ENCODE results near the gene EPHB1.

Gene EPHB1

GRCh38 chr3:134852132-134852531, 57.1 kb downstream of the EPHB1 start:
- DNase-seq: no peak

DNA sequence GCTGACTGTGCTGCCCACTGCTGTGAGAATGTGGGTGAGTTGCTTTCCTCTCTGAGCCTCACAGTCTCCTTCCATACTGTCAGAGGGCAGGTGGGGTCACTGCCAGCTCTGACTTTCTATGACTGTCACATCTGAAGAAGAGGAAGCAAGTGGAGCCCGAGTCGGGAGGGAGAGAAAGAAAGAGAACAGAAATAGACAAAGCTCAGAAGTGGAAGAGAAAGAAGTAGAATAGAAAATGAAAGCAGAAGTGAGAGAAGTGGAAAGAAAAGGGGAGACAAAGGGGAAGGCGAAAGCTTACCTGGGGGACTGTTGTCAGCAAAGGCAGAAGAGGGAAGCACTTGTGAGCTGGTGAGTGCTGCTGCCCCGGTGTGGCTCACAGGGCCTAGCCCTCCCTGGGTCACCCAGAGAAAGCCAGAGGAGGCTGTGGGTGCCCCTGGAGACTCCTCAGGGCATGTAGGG, 57.9 kb downstream of the EPHB1 start:
- no peak for DNase-seq

- no peak for DNase-seq
These were observed 59.2 kb downstream of the EPHB1 start for GRCh38 chr3:134854254-134854653.

- no peak for DNase-seq
These were observed 62.3 kb downstream of the EPHB1 start for GRCh38 chr3:134857356-134857755.

GRCh38 chr3:134857776-134858362, 62.8 kb downstream of the EPHB1 start:
- no peak for DNase-seq

DNA sequence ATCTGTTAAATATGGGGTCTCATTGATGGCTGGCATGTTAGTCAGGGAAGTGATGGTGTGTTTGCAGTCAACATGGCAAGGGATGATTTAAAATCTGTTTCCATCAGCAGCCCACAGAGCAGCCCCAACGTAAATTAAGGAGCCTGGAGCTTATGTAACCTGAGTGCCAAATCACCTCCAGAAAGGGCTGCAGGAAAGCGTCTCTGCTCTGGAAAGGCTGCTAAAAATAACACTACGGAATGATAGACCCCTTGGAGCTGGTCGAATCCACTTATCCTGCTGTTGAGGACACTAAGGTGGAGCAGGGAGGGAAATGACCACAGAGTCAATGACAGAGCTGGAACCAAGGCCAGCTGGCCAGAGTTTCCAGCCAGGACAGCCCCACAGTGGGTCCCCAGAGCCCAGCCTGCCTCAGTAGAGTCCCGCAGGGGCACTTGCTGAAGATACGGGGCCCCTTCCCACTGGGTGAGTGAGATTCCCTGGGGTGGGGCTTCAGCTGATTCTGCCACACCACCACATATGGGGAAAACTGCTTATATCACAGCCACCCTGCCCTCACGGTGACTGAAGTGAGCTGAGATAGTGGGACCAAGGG, 63.5 kb downstream of the EPHB1 start:
- DNase-seq: no peak

DNA sequence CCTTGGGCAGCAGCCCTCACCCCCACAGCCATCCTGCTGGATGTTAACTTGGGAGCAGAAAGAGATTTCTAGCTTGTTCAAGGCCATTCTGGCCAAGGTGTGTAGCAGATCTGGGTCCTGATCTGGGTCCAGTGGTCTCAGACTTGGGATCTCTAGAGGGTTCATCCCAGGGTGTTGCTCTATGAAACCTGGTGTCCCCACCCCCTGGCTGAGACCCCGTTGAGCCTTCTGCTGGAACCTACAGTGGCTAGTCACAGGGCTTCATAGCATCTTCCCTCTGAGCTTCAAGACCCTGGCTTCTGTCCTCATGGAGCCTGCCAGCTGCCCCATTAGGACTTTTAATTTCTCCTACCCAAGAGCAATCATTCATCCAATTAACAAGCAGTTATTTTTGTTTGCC, 64.3 kb downstream of the EPHB1 start:
- DNase-seq: no peak

- DNase-seq: no peak
These were observed 65.1 kb downstream of the EPHB1 start for GRCh38 chr3:134860141-134860540.

DNA sequence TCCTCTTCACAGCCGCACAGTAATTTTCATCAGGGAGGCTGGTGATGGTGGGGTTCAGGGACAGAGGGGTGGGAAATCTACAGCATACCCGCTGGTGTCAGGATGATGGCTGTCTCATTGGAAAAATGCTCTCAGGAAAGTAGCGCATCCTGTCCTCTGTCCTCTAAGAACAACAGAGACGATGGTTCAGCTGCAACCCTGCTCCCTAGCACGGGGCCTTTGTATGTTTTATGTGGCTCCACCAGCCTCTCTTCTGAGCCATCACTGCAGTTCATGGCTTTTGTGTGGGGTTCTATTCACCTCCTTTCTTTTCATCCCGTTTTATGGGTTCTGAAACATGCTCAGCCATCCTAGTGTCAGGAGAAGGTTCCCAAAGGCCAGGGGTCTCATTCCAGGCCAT, 68.9 kb downstream of the EPHB1 start:
- no peak for DNase-seq

DNA sequence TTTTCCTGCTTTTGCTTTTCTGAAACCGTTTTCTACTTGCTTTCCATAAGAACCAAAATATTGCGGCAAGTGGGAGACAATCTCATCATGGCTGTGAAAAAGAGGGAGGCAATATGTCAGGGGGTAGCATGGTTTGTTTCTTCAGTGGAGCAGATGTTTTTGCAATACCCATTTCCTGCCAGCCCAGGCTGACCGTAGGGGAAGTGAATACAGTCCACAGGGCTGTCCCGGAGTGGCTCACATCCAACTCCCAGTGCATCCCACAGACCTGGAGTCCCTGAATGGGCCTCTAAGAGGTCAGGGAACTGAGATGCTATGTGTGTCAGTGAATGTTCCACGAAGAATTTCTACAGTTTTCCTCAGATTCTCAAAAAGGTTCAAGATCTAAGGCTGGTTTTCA, 69.6 kb downstream of the EPHB1 start:
- DNase-seq: no peak

DNA sequence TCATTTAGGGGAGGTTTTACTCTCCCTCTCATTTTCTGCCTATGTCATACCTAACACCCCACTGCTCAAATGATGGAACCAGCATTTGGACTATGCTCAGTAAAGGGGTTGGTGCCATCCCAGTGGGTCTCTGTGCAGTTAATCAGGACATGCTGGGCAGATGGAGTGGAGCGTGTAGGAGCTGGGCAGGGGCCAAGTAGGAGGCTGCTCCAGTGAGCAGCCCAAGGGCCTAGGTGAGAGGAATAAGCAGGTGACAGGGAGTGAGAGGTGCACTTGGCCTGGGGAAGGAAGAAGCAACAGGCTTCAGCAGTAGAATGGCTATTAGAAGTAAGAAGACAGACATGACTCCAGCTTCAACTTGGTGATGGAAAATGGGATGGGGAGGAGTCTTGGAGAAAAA, 72.2 kb downstream of the EPHB1 start:
- no peak for DNase-seq

DNA sequence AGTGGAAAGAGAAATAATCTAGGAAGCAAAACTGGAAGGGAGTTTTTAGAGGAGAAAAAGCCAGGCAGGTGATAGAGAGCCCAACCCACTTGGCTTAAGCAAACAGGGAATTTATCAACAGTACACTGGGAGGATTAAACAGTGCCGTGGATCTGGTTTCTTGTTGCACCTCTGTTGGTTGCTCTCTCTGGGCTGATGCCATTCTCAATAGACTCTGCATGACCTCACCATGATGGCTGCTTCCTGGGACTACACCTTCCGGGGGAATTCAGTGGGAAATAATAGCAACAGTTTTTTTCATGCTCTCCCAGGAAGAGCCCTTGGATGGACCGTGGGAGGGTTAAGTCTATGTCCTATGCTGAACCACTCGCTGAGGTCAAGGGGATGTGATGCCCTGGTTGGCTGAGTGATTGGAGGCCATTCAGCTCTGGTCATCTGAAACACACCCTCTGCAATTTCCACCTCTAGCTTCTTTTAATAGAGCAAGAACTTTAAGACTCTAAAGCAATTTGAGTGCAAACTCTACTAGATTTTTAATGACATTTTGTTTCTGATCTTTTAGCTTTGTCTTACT, 74.2 kb downstream of the EPHB1 start:
- DNase-seq: peak; percentile 40

- no peak for DNase-seq
These were observed 76.8 kb downstream of the EPHB1 start for GRCh38 chr3:134871818-134872217.

DNA sequence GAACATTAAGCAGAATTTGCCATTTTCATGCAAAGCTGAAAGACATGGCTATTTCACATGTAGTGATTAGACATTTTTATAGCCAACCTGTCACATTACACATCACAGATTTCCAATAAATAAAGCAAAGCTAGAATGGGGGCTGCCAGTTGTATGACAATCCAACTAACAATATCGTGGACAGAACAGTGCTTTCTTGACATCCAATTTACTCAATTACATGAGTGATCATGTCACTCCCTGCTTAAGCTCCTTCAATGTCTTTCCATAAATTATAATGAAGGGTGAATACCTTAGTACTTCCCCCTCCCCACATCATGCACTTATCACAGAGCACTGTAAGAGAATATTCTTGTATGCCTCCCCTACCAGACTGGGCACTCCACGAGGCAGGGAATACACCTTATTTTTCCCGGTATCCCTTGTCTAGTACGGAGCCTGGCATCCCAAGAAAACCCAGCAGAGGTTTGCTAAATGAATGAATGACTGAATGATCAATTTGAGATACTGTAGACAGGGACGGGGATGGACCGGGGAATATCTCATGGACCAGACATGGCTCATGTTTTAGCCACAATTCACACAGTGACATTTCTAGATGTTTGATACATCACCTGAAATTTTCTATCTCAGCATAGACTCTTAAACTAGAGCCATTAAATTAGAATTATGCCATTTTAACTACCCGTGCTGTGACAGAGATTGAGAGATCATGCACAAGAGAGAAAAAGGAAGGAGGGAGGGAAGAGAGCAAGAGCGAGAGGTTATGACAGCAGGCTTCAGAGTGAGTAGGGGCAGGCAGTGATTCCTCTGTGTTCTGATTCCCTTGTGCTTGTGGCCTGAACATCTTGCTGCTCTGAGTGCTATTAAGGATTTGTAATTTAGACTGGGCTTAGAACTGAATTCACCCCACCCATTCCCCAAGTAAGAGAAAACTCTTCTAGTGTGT, 77.7 kb downstream of the EPHB1 start:
- no peak for DNase-seq

DNA sequence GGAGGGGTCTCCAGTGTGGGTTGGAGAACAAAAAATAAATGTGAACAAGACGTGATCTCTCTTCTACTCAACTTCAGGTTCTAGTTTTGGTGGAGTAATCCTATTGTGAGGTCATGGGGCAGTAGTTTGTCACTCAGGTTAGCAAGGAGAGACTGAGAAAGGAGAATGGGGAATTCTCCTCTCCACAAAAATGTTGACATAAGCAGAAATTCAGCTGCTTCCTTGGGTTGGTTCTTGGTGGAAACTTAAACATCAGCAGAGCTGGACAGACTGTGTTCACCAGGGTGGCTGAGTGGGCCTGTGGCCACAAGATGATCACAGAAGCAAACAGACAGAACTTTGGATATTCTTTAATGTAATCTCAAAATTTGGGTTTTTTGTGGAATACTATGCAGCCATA, 78.7 kb downstream of the EPHB1 start:
- DNase-seq: no peak

DNA sequence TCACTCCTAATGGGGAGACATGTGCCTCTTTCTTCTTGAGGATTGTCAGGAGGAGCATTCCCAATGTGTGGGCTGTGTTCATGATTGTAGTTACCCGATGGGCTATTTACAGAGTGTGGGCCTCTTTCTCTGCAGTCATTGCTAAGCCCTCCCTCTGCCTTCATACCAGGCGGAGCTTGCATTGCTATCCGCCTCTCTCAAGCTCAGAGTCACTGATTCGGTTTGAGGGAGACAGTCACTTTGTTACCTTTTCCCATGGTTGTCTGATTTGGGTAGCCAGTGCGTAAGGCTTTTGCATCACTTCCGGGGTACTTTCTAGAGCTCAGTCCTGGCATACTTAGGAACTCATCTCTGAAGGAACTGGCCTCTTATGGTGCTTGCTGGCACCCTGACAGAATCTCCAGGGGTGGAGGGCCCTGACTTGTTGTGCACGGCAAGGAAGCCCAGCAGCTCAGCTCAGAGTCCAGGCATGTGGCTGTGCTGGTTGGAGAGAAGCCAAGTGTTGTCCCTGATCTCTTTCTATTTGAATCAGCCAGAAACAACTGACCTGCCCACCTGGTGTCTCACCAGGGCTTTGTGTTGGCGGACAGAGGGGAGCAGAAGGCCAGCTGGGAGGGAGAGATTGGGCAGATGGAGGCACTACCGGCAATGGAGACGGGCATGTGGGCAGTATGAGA, 79.8 kb downstream of the EPHB1 start:
- DNase-seq: no peak

DNA sequence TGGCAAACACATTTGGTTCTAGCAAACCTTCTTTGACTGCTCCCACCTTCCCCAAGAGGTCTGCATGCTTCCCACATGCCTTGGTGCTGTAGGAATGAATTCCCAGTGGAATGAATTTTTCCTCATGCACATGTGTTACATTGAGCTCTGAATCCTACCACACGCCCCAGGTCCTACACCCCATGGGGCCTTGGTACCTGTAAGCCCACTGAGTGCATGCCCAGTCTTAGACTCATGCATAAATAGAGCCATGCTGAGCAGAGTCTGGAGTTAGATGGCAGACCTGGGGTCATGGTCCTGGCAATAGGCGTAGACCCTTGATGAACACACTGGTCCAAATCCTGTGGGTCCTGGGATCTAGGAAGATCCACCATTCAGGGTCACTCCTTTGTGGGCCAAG, 81.8 kb downstream of the EPHB1 start:
- DNase-seq: no peak

DNA sequence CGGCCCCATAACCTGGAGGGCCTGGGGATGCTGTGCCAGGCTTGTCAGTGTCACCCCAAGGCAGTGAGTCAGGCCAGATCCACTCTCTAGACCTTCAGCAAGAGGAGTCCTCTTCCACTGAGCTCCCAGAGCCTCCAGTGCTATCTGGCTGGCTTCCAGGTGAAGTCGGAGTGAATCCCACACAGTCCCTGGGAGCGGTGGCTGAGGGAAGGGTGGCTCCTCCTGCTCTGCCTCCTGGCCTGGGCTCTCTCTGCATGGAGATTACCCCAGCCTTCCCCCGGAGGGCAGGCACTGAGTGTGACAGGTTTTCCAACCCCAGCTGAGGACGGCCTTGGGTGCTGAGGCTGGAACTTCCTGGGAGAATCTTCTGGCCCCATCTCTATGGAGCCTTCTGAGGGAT, 82.7 kb downstream of the EPHB1 start:
- DNase-seq: no peak

- peak; percentile 11 for DNase-seq
These were observed 84.9 kb downstream of the EPHB1 start for GRCh38 chr3:134879990-134880389.

GRCh38 chr3:134880431-134880830, 85.4 kb downstream of the EPHB1 start:
- DNase-seq: no peak

- DNase-seq: no peak
These were observed 86.2 kb downstream of the EPHB1 start for GRCh38 chr3:134881305-134881704.

DNA sequence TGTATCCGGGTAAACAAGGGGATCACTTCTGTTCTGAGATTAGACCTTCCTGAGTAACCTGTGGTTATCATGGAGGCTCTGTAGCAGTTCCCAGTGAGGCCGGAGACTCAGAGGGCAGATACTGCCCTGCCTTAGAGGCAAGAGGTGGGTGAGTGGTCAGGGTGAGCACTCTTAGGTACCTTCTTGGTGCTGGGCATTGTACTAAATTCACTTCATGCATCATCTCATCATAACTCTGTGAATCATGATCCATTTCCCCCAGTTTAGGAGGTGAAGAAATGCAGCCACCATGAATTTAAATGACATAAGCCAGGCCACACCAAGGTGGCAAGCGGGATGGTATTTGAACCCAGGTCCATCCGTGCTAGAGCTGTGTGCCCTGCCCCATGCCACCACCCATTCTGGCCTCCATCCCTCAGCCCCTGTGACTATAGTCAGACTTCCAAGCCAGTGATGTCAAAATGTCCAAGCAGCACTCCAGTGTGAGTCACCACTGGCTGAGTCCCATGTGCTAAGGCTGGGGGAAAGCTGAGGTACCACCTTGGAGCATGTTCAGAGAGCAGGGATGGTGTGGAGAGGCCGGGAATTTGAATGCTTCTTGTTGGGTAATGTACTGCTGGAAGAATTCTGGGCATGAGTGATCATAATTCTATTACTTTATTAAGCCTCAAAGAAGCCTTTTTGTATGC, 88.8 kb downstream of the EPHB1 start:
- DNase-seq: no peak

Measured in NCI-H748 treated with DMSO at 0.1 percent for 48 hours (cell line).